Measurements from ENCODE around the gene JAKMIP1.

JAKMIP1 gene

GRCh38 chr4:6068986-6069385 is 131.4 kb downstream of the JAKMIP1 start:
- Mint-ChIP-seq H3K4me3 (no peak overlapping the region), H3K27ac (no peak overlapping the region), H3K27me3 (ENCODE audit: low read depth, poor library complexity) (peaks cover 29% of the 10 kb centered on the region), H3K4me1 (peaks cover 21% of the 10 kb centered on the region), H3K9me3 (no peaks in the 10 kb centered on the region), H3K36me3 (ENCODE audit: low read depth) (no peaks in the 10 kb centered on the region)
- TF ChIP-seq, protein P1, sequence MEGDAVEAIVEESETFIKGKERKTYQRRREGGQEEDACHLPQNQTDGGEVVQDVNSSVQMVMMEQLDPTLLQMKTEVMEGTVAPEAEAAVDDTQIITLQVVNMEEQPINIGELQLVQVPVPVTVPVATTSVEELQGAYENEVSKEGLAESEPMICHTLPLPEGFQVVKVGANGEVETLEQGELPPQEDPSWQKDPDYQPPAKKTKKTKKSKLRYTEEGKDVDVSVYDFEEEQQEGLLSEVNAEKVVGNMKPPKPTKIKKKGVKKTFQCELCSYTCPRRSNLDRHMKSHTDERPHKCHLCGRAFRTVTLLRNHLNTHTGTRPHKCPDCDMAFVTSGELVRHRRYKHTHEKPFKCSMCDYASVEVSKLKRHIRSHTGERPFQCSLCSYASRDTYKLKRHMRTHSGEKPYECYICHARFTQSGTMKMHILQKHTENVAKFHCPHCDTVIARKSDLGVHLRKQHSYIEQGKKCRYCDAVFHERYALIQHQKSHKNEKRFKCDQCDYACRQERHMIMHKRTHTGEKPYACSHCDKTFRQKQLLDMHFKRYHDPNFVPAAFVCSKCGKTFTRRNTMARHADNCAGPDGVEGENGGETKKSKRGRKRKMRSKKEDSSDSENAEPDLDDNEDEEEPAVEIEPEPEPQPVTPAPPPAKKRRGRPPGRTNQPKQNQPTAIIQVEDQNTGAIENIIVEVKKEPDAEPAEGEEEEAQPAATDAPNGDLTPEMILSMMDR (IDR thresholded peaks at IDR 0.05): no peak
- DNase-seq: no peak

DNA sequence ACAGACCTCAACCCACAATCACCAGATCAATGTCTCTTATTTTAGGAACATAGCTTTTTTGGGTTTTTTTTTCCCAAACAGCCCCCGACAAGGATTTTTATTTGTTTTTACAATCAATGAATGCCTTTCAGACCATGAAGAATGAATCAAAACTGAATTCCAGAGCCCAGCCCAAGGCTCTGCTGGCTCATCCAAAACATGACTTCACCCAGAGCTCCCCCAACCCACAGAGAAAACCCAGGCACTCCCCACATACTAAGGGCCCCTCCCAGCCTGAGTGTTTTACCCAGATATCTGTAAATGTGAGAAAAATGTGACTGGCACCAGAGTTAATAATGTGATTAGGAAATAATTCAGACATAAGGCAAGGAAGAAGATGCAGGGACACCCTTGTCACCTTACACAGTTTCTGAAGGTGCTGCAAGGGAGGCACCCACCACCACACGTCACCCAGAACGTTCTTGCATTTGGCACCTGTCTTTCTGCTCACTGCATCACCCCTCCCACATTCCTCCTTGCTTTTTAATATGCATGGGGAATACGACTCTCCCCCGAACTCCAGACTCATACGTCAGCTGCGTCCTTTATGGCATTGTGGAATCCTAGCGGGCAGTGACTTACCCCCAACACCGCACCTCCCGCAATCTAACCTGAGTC is 134.3 kb downstream of the JAKMIP1 start:
- no peaks in the 10 kb centered on the region for H3K36me3 Mint-ChIP-seq (ENCODE audit: low read depth)
- peaks cover 12% of the 10 kb centered on the region for H3K4me1 Mint-ChIP-seq
- no peak for DNase-seq
- H3K27me3 Mint-ChIP-seq (ENCODE audit: low read depth, poor library complexity): peaks cover 32% of the 10 kb centered on the region
- peaks cover 3% of the 10 kb centered on the region for H3K9me3 Mint-ChIP-seq
- H3K27ac Mint-ChIP-seq: no peak overlapping the region
- no peak overlapping the region for H3K4me3 Mint-ChIP-seq
- TF ChIP-seq, protein P1 (IDR thresholded peaks at IDR 0.05): no peak

GRCh38 chr4:6065166-6065565 is 135.2 kb downstream of the JAKMIP1 start:
- no peak overlapping the region for H3K4me3 Mint-ChIP-seq
- H3K36me3 Mint-ChIP-seq (ENCODE audit: low read depth): no peaks in the 10 kb centered on the region
- no peak overlapping the region for H3K27ac Mint-ChIP-seq
- TF ChIP-seq, protein P1 (IDR thresholded peaks at IDR 0.05): no peak
- peaks cover 27% of the 10 kb centered on the region for H3K27me3 Mint-ChIP-seq (ENCODE audit: low read depth, poor library complexity)
- peaks cover 12% of the 10 kb centered on the region for H3K4me1 Mint-ChIP-seq
- peaks cover 10% of the 10 kb centered on the region for H3K9me3 Mint-ChIP-seq
- DNase-seq: no peak

- Mint-ChIP-seq H3K9me3 (peaks cover 15% of the 10 kb centered on the region), H3K36me3 (ENCODE audit: low read depth) (no peaks in the 10 kb centered on the region), H3K4me3 (no peak overlapping the region), H3K27ac (no peak overlapping the region), H3K27me3 (ENCODE audit: low read depth, poor library complexity) (peaks cover 23% of the 10 kb centered on the region), H3K4me1 (peaks cover 12% of the 10 kb centered on the region)
- DNase-seq: no peak
- TF ChIP-seq, protein P1 (IDR thresholded peaks at IDR 0.05): no peak
These were observed 136.0 kb downstream of the JAKMIP1 start for GRCh38 chr4:6064383-6064782.

DNA sequence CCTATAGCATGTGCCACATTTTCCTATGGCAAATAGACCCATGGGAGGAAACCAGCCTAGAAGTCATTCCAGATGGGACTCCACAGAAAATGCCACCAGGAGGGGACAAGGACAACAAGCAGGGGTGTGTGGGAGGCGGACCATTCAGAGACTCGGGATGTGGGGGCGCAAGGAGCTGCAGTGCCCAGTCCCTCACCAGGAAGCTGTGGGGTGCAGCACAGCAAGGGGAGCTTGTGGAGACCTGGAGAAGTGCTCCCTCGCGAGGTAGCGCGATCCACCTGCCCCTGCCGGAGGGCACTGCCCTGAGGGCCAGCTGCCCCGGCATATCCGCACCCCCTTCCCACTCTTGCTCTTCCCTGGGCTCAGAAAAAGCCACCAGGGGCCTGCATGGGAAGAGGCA is 136.7 kb downstream of the JAKMIP1 start:
- H3K9me3 Mint-ChIP-seq: peaks cover 22% of the 10 kb centered on the region
- no peaks in the 10 kb centered on the region for H3K36me3 Mint-ChIP-seq (ENCODE audit: low read depth)
- H3K27ac Mint-ChIP-seq: no peak overlapping the region
- DNase-seq: no peak
- peaks cover 22% of the 10 kb centered on the region for H3K27me3 Mint-ChIP-seq (ENCODE audit: low read depth, poor library complexity)
- TF ChIP-seq, protein P1 (IDR thresholded peaks at IDR 0.05): no peak
- H3K4me3 Mint-ChIP-seq: no peak overlapping the region
- H3K4me1 Mint-ChIP-seq: peaks cover 12% of the 10 kb centered on the region

DNA sequence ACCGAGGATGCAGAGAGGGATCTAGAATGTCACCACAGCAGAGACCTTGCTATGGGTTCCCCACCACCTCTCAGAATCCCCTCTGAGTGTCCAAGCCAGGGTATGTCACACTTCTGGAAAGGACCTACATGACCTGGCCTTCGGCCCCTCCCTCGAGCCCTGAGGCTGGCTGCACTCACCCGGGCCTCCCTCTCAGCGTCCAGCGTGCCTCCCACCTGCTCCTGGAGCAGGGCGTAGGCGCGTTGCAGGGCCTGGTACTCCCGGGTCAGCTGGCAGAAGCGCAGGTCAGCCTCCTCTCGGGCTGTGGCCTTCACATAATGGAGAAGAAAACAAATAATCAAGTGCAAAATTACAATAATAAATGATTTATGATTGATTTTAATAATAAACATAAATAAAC is 138.2 kb downstream of the JAKMIP1 start:
- Mint-ChIP-seq H3K4me1 (no peaks in the 10 kb centered on the region), H3K27me3 (ENCODE audit: low read depth, poor library complexity) (peaks cover 19% of the 10 kb centered on the region), H3K36me3 (ENCODE audit: low read depth) (peaks cover 4% of the 10 kb centered on the region), H3K9me3 (peaks cover 30% of the 10 kb centered on the region), H3K4me3 (no peak overlapping the region), H3K27ac (no peak overlapping the region)
- no peak for DNase-seq
- TF ChIP-seq, protein P1 (IDR thresholded peaks at IDR 0.05): no peak
